ENCODE results near the gene FAM228A.

- TF ChIP-seq MAX (IDR thresholded peaks at IDR 0.05): no peak
- TF ChIP-seq RAD21 (IDR thresholded peaks at IDR 0.05; ENCODE audit: low read depth): no peak
- TF ChIP-seq FOXM1 (IDR thresholded peaks at IDR 0.05; ENCODE audit: borderline replicate concordance, low read depth): no peak
- TF ChIP-seq CREB1 (IDR thresholded peaks at IDR 0.05; ENCODE audit: low read depth): no peak
- TF ChIP-seq YY1 (IDR thresholded peaks at IDR 0.05; ENCODE audit: low read depth): no peak
- no peak for TF ChIP-seq USF1 (IDR thresholded peaks at IDR 0.05)
Measured at GRCh38 chr2:24163601-24164000, 11.3 kb upstream of the FAM228A start.

Data from Ishikawa (cell line).